Middle frontal gyrus (tissue), 1 donor: Measurements from ENCODE around the gene RASL11A.
"Not testable (repeated sequence)": the region's sequence is repeated elsewhere in the genome, so short reads cannot be mapped to it uniquely, and the experiment has no call there.

ENCODE experiments used
- DNase-seq: peaks from one replicate; pipeline ENCODE4 v3.0.0-alpha.2; 2015; ENCODE audit warnings: low spot score; ENCODE audit errors: extremely low spot score

Gene RASL11A, protein sequence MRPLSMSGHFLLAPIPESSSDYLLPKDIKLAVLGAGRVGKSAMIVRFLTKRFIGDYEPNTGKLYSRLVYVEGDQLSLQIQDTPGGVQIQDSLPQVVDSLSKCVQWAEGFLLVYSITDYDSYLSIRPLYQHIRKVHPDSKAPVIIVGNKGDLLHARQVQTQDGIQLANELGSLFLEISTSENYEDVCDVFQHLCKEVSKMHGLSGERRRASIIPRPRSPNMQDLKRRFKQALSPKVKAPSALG

DNA sequence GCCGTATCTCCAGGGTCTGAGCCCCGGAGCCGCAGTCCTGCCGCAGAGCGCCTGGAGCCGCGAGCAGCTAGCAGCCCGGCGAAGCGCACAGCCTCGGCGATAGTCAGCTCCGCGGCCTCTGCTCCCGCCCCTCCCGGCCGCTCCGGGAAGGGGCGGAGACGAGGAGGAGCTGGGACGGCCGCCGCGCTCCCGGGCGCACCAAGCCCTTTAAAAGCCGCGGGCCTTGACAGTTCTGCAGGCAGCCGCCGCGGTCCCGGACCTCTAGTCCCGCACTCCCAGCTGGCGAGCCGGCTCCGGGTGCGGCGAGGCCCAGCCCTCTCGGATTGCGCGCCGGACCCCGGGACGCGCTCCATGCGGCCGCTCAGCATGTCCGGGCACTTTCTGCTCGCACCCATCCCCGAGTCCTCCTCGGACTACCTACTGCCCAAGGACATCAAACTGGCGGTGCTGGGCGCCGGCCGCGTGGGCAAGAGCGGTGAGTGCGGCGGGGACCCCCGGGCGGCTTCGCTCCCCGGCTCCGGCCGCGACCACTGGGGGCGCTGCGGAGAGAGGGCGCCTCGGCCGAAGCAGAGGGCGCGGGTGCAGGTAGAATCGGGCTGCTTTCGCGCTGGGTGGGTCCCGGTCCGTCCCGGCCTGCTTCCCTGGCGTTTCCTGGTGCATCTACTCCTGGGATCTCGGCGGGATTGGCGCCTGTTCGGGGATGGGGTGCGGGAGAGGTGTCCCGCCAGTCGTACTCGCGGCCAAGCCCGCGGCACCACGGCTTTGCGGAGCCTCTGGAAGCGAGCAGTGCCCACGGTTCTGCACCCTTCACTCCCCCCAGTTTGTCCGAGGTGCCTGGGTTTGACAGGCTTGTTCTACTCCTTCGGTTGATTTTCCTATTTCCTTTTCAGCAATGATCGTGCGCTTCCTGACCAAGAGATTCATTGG, at the start of gene RASL11A:
TSS of gene RASL11A (plus strand) at position 237 of the 927 bp plus-strand sequence. CDS start at position 352, 115 bp downstream.
- DNase-seq, result peak; percentile 80

DNA sequence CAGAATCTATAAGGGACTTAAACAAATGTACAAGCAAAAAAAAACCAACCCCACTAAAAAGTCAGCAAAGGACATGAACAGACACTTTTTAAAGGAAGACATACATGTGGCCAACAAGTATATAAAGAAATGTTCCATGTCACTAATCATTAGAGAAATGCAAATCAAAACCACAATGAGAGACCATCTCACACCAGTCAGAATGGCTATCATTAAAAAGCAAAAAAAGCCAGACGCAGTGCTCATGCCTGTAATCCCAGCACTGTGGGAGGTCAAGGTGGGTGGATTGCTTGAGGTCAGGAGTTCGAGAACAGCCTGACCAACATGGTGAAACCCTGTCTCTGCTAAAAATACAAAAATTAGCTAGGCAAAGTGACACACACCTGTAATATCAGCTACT, 48.5 kb upstream of the RASL11A start:
- DNase-seq, result not testable (repeated sequence)

DNA sequence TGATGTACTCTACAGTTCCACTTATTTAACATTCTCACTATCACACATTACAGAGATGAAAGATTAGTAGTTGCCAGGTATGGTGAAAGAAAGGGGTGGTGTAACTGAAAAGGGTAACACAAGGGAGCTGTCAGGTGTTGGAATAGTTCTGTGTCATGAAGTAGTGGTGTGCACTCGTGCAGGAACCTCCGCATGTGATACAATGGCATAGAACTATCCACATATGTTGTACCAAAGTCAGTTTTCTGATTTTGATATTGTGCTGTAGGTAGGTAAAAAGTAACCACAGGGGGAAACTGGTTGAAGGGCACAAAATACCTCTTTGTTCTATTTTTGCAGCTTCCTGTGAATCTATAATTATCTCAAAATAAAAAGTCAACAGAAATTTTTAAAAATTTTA, 43.6 kb upstream of the RASL11A start:
- no peak for DNase-seq

DNA sequence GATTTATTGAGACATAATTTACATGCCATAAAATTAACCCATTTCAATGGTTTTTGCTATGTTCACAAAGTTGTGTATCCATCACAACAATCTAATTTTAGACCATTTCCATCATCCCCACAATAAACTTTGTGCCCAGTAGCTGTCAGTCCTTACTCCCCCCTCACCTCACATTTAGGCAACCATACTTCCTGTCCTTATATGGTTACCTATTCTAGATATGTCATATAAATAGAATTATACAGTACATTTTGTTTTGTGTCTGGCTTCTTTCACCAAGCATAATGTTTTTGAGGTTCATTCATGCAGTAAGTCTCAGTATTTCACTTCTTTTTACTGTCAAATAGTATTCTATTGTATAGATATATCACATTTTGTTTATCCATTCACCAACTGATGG, 42.5 kb upstream of the RASL11A start:
- DNase-seq, result no peak

DNA sequence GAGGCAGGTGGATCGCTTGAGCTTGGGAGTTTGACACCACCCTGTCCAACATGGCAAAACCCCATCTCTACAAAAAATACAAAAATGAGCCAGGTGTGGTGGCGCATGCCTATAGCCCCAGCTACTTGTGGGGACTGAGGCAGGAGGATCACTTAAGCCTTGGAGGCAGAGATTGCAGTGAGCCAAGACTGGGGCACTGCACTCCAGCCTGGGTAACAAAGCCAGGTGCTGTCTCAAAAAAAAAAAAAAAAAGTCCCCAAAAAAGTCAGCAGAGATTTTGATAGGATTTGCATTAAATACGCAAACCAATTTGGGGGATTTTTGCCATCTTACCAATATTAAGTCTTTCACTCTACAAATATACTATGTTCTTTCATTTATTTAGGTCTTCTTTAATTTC, 41.0 kb upstream of the RASL11A start:
- DNase-seq, result no peak

DNA sequence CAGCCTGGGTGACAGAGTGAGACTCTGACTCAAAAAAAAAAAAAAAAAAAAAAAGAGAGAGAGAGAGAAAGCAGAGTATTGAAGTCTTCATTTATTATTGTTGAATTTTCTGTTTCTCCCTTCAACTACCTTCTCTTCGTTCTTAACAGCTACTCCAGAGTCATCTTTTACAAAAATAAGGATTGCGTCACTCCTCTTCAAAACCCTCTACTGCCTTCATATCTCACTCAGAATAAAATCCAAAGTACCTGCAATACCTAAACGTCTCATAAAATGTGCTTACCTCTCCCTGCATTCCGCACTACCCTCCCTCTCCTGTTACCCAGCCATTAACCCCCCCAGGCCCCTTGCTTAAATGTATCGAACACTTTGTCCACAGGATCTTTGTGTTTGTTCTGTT, 36.7 kb upstream of the RASL11A start:
- DNase-seq, result no peak

DNA sequence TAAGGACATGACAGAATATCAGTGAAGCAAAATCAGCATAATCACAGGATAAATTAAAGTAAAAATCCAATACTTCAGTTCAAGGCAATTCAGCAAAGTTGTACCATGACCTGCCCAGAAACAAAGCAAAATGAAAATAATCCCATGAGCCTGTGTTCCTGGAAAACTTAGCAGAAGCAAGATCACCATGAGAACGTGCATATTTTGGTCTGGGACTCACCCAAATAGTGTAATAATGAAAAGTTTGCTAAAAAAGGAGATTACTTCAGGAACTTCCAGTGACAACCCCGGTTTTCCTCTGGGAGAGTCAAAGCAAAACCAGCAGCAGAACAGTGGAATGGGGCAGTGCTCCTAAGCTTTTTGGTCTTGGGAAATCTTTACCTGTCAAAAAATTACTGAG, 34.2 kb upstream of the RASL11A start:
- DNase-seq, result no peak

DNA sequence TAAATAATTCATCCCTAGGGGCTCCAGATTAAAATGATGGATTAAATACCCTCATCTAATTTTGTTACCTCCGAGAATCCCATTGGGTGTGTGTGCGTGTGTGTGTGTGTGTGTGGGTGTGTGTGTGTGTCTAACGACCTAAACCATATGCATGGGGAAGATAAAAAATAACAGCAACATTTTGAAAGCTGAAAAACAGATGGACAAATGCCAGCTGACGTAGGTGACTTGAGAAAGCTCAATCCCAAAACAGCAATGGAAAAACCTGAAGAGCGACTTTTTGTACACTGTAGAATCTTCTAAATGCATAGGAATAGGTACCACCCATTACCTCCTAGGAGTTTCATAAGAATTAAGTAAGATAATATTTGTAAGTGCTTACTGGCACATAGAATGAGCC, 27.9 kb upstream of the RASL11A start:
- no peak for DNase-seq

DNA sequence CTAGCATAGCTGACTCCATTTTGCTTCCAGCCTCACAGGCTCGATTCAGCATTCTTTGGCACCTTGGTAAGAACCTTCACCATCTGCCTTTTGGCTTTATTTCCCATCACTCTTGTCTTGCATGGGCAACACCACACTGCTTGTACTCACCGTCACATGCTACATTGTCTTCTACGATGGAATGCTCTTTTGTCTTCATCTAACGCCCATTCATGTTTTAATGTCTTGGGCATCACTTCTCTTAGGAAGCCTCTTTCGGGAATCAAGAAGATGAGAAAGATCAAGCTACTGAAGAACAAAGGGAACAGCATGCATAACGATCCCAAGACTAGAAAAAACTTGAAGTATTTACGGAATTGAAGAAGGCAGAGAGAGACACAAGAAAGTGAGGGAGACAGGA, 25.0 kb upstream of the RASL11A start:
- no peak for DNase-seq

DNA sequence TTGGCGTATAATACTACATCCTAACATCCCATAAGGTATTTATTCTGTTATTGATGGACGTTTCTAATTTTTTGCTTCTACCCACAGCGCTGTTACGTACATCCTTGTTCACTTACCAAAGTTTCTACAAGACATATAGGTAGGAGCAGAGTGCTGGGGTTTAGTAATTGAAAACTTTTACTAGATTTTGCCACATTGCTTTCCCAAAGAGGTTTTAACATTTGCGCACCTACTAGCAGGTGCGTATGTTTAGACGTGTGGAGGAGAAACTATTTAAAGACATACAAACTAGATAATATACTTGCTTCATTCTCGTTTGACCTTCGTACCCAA, 19.8 kb upstream of the RASL11A start:
- DNase-seq, result no peak

DNA sequence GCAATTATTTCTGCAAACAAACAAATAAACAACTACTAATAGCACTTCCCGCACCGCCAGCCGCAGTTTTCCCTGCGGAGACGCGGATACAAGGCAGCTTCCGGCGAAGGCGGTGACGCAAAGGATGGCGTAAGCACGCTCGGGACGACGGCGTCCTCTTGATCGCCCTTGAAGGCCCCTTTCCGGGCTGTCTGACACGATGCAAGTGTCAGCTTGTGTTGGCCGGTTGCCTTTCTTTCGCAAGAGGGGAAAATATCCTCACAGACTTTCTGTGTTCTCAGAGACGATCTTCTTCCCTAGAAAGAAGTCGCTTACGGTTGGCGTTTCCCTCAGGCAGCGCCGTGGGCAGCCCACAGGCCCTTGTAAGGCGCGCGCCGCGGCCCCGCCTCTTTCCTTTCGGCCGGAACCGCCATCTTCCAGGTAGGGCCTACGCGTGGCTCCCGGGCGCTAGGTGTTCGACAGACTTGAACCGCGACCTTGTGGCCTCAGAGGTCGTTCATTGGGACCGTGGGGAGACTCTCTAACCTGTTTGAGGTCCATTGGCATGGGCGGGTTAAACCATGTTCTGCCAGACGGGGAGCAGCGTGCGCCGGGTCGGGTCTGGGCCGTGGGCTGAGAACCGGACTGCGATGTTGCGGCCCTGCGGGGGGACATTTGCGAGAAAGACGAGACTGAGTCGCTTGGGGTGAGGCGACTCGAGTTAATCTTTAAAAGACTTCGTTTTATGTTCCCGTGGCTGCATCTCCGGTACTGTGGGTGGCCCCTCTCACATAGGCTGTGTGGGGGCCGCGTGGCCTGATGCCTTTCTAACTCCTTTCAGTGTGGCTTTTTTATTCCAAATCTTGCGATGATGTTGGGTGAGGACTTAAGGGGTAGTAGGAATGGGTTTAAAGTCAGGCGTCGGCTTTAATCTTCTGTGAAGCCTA, 19.2 kb upstream of the RASL11A start, which contains the start of gene RPL21:
TSS of gene RPL21 (plus strand) at position 393 of the 926 bp plus-strand sequence. CDS start 2,219 bp downstream, outside the sequence.
- peak; percentile 97 for DNase-seq

DNA sequence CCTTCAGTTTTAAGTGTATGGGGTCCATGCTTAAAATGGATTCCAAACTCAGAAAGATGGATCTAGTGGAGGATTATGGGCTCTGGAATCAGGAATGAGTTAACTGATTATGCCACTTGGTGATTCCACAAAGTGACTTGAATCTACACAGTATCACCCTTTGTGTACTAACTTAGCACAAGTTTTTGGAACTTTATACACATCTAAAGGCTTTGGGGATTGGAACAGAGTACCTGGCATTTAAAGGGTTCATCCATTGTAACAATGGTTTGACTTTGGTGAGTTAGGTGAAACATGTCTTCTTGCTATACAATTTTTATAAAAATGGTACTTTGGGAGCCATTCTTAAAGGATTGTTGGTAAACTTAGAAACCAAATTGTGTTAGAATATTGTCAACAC, 18.2 kb upstream of the RASL11A start:
- no peak for DNase-seq

DNA sequence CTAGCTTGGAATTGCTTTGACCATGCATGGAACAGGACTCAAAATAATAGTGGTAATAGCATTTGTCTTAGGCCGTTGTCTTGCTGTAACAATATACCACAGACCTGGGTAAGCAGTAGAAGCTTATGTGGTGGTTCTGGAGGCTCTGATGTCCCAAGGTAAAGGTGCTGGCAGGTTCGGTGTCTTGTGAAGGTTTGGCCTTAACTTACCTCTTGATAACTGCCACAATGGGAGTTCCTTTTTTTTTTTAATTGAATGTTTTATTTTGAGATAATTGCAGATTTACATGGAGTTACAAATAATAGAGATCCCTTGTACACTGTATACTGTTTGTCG, 13.4 kb upstream of the RASL11A start:
- no peak for DNase-seq

DNA sequence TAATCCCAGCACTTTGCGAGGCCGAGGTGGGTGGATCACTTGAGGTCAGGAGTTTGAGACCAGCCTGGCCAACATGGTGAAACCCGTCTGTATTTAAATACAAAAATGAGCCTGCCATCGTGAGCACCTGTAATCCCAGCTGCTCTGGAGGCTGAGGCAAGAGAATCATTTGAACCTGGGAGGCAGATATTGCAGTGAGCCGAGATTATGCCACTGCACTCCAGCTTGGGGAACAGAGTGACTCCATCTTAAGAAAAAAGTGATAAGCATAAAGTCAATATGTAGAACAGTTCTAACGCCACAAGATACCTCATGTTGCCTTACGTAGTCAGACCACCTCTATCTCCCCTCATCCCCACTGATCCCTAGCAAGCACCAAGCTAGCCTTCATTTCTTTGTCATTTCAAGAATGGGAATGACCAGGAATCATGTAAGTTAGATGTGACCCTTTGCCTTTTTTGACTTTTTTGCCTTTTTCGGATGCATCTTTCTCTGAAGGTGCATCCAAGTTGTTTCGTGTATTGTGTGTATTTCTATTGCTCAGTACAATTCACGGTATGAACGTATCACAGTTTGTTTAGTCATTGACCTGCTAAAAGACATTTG, 12.9 kb upstream of the RASL11A start:
- DNase-seq, result no peak

DNA sequence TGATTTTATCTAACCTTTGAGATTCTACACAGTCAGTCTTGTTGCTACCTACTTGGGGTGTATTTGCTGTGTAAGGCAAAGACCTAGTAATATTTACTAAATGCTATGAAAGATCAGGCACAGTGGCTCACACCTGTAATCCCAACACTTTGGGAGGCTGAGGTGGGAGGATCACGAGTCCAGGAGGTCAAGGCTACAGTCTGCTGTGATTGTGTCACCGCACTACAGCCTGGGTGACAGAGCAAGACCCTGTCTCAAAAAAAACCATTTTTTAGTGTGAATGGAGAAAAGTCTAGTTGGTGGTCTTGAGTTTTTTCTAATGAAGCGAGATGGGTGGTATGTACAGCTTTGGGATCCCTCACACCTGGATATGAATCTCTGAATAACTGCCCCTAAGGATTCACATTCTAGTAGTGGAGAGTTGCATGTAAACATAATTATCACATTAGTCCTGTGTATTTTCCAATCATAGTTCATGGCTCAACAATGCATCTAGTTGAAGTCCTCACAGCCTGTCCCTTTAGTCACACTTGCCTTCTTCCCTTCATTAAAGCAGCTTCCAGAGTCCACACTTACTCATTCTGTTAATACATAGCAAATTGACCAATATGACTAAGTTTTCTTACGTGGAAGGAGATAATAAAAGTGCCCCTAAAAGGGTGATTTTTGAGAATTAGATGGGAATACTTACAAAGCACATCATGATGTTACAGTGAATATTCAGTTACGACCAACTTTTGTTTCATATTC, 11.8 kb upstream of the RASL11A start:
- DNase-seq, result no peak

DNA sequence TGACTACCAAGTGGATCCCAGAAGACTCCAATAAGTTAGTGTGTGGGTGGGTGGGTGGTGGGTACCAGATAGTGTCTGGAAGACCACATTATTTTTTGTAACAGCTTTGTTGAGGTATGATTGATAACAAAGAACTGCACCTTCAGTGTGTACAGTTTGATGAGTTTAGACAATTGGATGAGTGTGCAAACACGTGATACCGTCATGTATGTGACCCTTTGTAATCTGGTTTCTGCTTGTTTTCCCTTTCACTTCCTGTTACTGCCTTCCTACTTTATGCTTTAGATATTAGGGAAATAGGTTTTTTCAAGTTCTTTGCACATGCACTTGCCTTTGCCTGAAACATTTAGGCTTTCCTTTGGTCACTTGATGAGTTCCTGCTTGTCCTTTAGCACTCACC, 10.8 kb upstream of the RASL11A start:
- DNase-seq, result no peak

DNA sequence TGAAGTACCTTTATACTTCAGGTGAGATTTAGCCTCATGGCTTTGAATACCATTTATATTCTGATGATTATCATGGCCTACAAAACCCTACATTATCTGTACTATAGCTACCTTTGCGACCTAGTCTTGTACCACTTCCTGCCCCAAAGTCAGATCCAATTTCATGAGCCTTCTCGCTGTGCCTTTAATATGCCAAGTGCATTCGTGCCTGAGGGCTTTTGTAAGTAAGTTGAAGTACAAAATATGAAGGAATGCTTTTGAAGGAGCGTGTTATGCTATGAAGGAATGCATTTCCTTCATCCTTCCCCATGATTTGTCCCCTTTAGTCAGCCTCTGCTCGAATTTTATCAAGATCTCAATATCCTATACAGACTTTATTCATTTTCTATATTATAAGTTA, 9.2 kb upstream of the RASL11A start:
- no peak for DNase-seq

DNA sequence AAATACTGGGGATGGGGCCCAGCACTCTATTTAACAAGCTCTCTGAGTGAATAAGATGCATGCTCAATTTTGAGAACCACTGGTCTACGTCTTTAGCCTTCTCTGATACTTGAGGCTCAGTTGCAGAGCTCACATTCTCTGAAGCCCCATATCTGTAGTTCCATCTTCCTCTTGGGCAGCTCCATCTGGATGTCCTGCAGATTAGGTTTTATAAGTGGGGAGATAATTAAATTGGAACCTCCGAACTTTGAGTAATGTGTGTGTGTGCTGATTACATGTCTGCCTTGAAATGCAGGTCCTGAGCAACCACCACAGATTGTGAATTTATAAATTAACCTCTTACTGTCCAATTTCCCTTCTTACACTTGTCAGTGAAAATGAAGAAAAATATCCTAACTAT, 7.2 kb upstream of the RASL11A start:
- no peak for DNase-seq

DNA sequence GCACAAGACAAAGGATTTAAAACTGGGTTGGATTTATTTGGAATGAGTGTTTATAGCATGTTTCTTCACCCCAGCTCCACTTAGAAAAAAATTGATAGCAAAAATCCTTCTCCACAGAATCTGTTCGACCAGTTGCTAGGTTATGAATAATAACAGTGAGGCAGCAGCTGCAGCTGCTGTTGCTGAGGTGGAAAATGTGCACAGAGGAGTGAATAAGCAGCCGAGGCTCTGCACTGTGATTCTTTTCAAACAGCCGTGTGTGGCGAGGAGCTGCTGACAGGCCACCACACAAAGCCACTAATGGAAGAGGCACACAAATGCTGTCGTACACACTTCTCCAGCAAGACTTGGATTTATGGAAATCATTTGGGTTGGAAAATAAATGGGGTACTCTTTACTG, 6.4 kb upstream of the RASL11A start:
- DNase-seq, result no peak

DNA sequence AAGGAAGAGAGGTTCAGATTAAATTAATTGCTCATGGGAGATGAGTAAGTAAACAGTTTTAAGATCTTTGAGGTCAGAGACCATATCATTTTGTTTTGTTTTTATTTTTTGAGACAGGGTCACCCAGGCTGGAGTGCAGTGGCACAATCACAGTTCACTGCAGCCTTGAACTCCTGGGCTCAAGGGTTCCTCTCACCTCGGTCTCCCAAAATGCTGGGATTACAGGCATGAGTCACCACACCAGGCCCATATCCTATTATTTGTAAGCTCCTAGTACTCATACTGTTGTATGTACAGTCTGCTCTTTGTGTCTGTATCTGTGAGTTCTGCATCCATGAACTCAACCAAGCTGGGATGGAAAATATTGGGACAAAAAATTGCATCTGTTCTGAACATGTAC, 6.0 kb upstream of the RASL11A start:
- DNase-seq, result no peak

DNA sequence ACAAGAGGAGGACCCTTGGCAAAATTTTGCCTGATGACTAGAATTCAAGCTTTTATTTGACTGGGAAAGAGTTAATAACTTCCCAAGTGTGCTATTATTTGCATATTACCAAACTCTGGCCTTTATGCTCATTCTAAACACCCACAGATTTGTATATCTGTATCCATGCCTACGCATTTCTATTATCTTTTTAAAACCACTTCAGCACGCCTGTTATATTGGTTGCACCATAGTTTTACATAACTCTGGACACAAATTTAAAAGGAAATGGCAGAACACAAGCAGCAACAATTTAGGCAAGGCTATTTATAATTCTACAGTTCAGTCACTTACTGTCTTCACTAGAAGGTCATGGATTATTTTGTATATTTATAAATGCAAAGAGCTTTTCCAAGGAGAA, 3.7 kb upstream of the RASL11A start:
- DNase-seq, result no peak
